Prostate gland (tissue), 2 donors: ENCODE data around the gene UTP11. TPM values are rescaled to one million over a fixed set of nuclear protein-coding genes. Genes with fewer than 3 reads are reported as not detected.

Source experiments
- DNase-seq: peaks from one replicate; pipeline ENCODE4 v3.0.0-alpha.2; 2019; ENCODE audit warnings: low spot score
- H3K27ac ChIP-seq, 2 donors: fragments of 200-600 bp; sonication (generic); 2 replicates each; pipeline ENCODE4 v1.5.1; 2017 to 2019
- H3K27me3 ChIP-seq: fragments of 200-600 bp; sonication (generic); replicated peaks from 2 replicates; pipeline ENCODE4 v1.5.1; 2019; ENCODE audit not compliant: insufficient read depth
- H3K36me3 ChIP-seq, 2 donors: fragments of 200-600 bp; sonication (generic); 1 replicate in 1 of 2; 2 replicates in 1 of 2; pipeline versions ENCODE4 v1.5.1 to v1.8.1; 2017 to 2019
- H3K4me1 ChIP-seq: fragments of 200-600 bp; sonication (generic); replicated peaks from 2 replicates; pipeline ENCODE4 v1.5.1; 2019
- H3K4me3 ChIP-seq, 2 donors: fragments of 200-600 bp; sonication (generic); 2 replicates each; pipeline ENCODE4 v1.5.1; 2017 to 2019
- H3K9me3 ChIP-seq: fragments of 200-600 bp; sonication (generic); 2 replicates; pipeline ENCODE4 v1.5.1; 2017
- CTCF ChIP-seq, 4 experiments: fragments of 200-600 bp in 2 of 4; fragments of 450-650 bp in 2 of 4; sonication (generic) in 2 of 4; IDR thresholded peaks; 1 replicate in 3 of 4; 2 replicates in 1 of 4; pipeline ENCODE4 v1.5.1; 2016 to 2019; ENCODE audit warnings: antibody characterized with exemption in 4 of 4, mild to moderate bottlenecking in 2 of 4, moderate library complexity in 2 of 4
- POLR2A ChIP-seq: fragments of 450-650 bp; IDR thresholded peaks from one replicate; pipeline ENCODE4 v1.6.1; 2016; ENCODE audit warnings: antibody characterized with exemption, mild to moderate bottlenecking
- POLR2AphosphoS5 ChIP-seq: sonication (generic); formaldehyde crosslinking; IDR thresholded peaks from one replicate; pipeline ENCODE4 v1.6.1; 2017; ENCODE audit warnings: antibody characterized with exemption
- WGBS: methylation state at CpG from one replicate; pipeline ENCODE4 v1.1.5; 2018; 5-methylcytosine and 5-hydroxymethylcytosine counted together
- intact Hi-C: fragments of 100-400 bp; cut with DNase I; formaldehyde crosslinking; loops from one replicate; pipeline ENCODE4 v1.14.2; 2022
- total RNA-seq, 2 donors: library from RNA; depleted of rRNA; stranded (reverse); fragments of >200 nt; gene quantifications; one replicate each; pipeline ENCODE4 v1.1.0, GENCODE V29; 2016

Gene UTP11
- total RNA-seq, 2 donors from 2014 or later = 26.9 to 36.5 TPM

GRCh38 chr1:38062361-38063288 lies 50.1 kb downstream of the UTP11 start:
- intact Hi-C loops = no loop called here

GRCh38 chr1:38063616-38064015 lies 51.1 kb downstream of the UTP11 start:
- no peaks in the 10 kb centered on the region for H3K4me1 ChIP-seq
- H3K27me3 ChIP-seq = no peaks in the 10 kb centered on the region
- H3K27ac ChIP-seq = no peak overlapping the region
- DNase-seq = no peak
- 89% methylated on average over 5 of the region's 5 CpGs for WGBS
- no peak for TF ChIP-seq POLR2A
- TF ChIP-seq POLR2AphosphoS5 = no peak
- TF ChIP-seq CTCF (IDR thresholded peaks at IDR 0.05) = no peak
- no peaks in the 10 kb centered on the region for H3K9me3 ChIP-seq
- intact Hi-C loops = no loop called here
- no peak overlapping the region for H3K4me3 ChIP-seq
- no peaks in the 10 kb centered on the region for H3K36me3 ChIP-seq

More at GRCh38 chr1:38062361-38063288, 50.1 kb downstream of the UTP11 start:
- Histone ChIP-seq H3K4me3 (no peak overlapping the region), H3K36me3 (no peaks in the 10 kb centered on the region), H3K27me3 (no peaks in the 10 kb centered on the region), H3K27ac (no peak overlapping the region), H3K9me3 (no peaks in the 10 kb centered on the region), H3K4me1 (no peaks in the 10 kb centered on the region)
- WGBS = 86% methylated on average over 5 of the region's 6 CpGs
- DNase-seq = no peak
- no peak for TF ChIP-seq POLR2A
- TF ChIP-seq POLR2AphosphoS5 = no peak
- no peak for TF ChIP-seq CTCF (IDR thresholded peaks at IDR 0.05)

GRCh38 chr1:38064197-38064903 lies 51.8 kb downstream of the UTP11 start:
- TF ChIP-seq CTCF (IDR thresholded peaks at IDR 0.05) (no peak), POLR2A (no peak)
- no peaks in the 10 kb centered on the region for H3K4me1 ChIP-seq
- no peak overlapping the region for H3K27ac ChIP-seq
- no peaks in the 10 kb centered on the region for H3K27me3 ChIP-seq
- WGBS = 78% methylated on average over 11 of the region's 11 CpGs
- no peaks in the 10 kb centered on the region for H3K36me3 ChIP-seq
- no peaks in the 10 kb centered on the region for H3K9me3 ChIP-seq
- H3K4me3 ChIP-seq = no peak overlapping the region
- intact Hi-C loops = no loop called here
- DNase-seq = no peak

- Histone ChIP-seq H3K27ac (no peak overlapping the region), H3K27me3 (no peaks in the 10 kb centered on the region), H3K36me3 (no peaks in the 10 kb centered on the region), H3K9me3 (no peaks in the 10 kb centered on the region), H3K4me1 (peaks cover 3% of the 10 kb centered on the region), H3K4me3 (no peak overlapping the region)
- no peak for DNase-seq
- intact Hi-C loops = no loop called here
- WGBS = 72% methylated on average over 14 of the region's 14 CpGs
- no peak for TF ChIP-seq CTCF (IDR thresholded peaks at IDR 0.05)
- no peak for TF ChIP-seq POLR2AphosphoS5
Observed at GRCh38 chr1:38068220-38068979, 55.9 kb downstream of the UTP11 start.
